ENCODE results near the gene EPC1. TPM values are rescaled to one million over a fixed set of nuclear protein-coding genes. Genes with fewer than 3 reads are reported as not detected.
"Not testable (repeated sequence)": the region's sequence is repeated elsewhere in the genome, so short reads cannot be mapped to it uniquely, and the experiment has no call there.

The EPC1 gene
- total RNA-seq (ENCODE audit: unreplicated experiment) = 31.0 TPM
- long read RNA-seq, partial matches to known transcripts = 5 of 8 reads
- long read RNA-seq, other reads (novel, unspliced or antisense) = 2 of 8 reads

- Mint-ChIP-seq H3K4me1 (ENCODE audit: unreplicated experiment) (peaks cover 19% of the 10 kb centered on the region), H3K36me3 (ENCODE audit: low read depth, unreplicated experiment) (peaks cover 6% of the 10 kb centered on the region), H3K27me3 (ENCODE audit: unreplicated experiment) (peaks cover 8% of the 10 kb centered on the region), H3K9me3 (ENCODE audit: unreplicated experiment) (no peaks in the 10 kb centered on the region), H3K27ac (ENCODE audit: unreplicated experiment) (peak within 1 kb of the TSS; percentile 98), H3K4me3 (ENCODE audit: unreplicated experiment) (peak within 1 kb of the TSS; percentile 96)
- peak; percentile 80 for DNase-seq (ENCODE audit: low spot score)
- TF ChIP-seq, protein P1, sequence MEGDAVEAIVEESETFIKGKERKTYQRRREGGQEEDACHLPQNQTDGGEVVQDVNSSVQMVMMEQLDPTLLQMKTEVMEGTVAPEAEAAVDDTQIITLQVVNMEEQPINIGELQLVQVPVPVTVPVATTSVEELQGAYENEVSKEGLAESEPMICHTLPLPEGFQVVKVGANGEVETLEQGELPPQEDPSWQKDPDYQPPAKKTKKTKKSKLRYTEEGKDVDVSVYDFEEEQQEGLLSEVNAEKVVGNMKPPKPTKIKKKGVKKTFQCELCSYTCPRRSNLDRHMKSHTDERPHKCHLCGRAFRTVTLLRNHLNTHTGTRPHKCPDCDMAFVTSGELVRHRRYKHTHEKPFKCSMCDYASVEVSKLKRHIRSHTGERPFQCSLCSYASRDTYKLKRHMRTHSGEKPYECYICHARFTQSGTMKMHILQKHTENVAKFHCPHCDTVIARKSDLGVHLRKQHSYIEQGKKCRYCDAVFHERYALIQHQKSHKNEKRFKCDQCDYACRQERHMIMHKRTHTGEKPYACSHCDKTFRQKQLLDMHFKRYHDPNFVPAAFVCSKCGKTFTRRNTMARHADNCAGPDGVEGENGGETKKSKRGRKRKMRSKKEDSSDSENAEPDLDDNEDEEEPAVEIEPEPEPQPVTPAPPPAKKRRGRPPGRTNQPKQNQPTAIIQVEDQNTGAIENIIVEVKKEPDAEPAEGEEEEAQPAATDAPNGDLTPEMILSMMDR (IDR thresholded peaks at IDR 0.05; ENCODE audit: unreplicated experiment) = no peak
Measured at GRCh38 chr10:32346551-32347362, at the start of gene EPC1. TSS of gene EPC1 (minus strand) at chr10:32347158. CDS start at chr10:32346915, 243 bp downstream.

DNA sequence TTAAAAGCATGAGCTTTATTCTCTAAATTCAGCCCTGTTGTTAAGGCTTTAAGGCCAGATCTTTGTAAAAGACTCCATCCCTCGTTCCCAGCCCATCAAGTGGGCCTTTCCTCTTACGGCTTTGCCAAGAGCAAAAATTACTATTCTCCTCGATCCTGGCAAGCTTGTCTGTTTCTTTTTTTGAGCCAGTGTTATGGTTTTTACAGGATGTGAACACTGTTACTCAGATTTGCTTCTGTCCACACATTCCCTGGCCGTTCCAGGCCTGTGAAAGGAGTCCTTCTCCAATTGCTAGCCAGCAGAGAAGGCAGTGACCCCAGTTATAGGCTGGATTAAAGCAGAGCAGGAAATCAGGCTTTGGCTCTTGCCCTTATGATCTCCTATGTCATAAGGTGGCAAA is 47.0 kb upstream of the EPC1 start:
- no peaks in the 10 kb centered on the region for H3K36me3 Mint-ChIP-seq (ENCODE audit: low read depth, unreplicated experiment)
- H3K27me3 Mint-ChIP-seq (ENCODE audit: unreplicated experiment) = peaks cover 2% of the 10 kb centered on the region
- no peak overlapping the region for H3K4me3 Mint-ChIP-seq (ENCODE audit: unreplicated experiment)
- H3K4me1 Mint-ChIP-seq (ENCODE audit: unreplicated experiment) = no peaks in the 10 kb centered on the region
- DNase-seq (ENCODE audit: low spot score) = no peak
- TF ChIP-seq, protein P1 (IDR thresholded peaks at IDR 0.05; ENCODE audit: unreplicated experiment) = no peak
- H3K9me3 Mint-ChIP-seq (ENCODE audit: unreplicated experiment) = no peaks in the 10 kb centered on the region
- H3K27ac Mint-ChIP-seq (ENCODE audit: unreplicated experiment) = no peak overlapping the region

GRCh38 chr10:32392284-32392683 is 45.3 kb upstream of the EPC1 start:
- not testable (repeated sequence) for H3K4me1 Mint-ChIP-seq (ENCODE audit: unreplicated experiment); H3K9me3 Mint-ChIP-seq (ENCODE audit: unreplicated experiment); DNase-seq (ENCODE audit: low spot score); H3K4me3 Mint-ChIP-seq (ENCODE audit: unreplicated experiment); H3K27me3 Mint-ChIP-seq (ENCODE audit: unreplicated experiment); H3K36me3 Mint-ChIP-seq (ENCODE audit: low read depth, unreplicated experiment); H3K27ac Mint-ChIP-seq (ENCODE audit: unreplicated experiment)

- Mint-ChIP-seq H3K9me3 (ENCODE audit: unreplicated experiment) (no peaks in the 10 kb centered on the region), H3K4me3 (ENCODE audit: unreplicated experiment) (no peak overlapping the region), H3K27ac (ENCODE audit: unreplicated experiment) (no peak overlapping the region), H3K27me3 (ENCODE audit: unreplicated experiment) (no peaks in the 10 kb centered on the region), H3K36me3 (ENCODE audit: low read depth, unreplicated experiment) (no peaks in the 10 kb centered on the region), H3K4me1 (ENCODE audit: unreplicated experiment) (no peaks in the 10 kb centered on the region)
- TF ChIP-seq, protein P1 (IDR thresholded peaks at IDR 0.05; ENCODE audit: unreplicated experiment) = no peak
- no peak for DNase-seq (ENCODE audit: low spot score)
Measured at GRCh38 chr10:32390193-32390592, 43.2 kb upstream of the EPC1 start.

DNA sequence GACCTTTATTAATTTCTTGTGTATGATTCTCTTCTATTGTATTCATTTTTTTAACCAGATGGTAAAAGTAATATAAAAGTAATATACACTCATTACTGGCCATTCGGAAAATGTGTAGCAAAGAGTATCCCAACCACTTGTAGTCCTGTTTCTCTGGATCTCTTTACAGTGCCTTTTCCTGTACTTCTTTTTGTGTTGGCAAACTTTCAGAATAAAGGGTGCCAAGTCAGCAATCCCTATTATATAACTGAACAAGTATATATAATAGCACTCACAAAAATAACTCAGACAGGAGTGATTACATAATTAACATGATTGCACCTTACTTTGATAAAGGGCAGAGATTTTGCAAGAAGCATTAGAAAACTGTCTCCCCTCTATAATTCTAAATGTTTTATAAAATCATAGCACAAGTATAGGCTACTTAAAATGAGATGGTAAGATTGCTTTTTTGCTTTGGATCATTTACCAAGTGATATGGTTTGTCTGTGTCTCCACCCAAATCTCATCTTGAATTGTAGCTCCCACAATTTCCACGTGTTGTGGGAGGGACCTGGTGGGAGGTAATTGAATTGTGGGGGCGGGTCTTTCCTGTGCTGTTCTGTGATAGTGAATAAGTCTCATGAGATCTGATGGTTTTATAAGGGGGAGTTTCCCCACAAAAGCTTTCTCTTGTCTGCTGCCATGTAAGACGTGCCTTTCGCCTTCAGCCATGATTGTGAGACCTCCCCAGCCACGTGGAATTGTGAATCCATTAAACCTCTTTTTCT is 41.5 kb upstream of the EPC1 start:
- Mint-ChIP-seq H3K4me1 (ENCODE audit: unreplicated experiment) (no peaks in the 10 kb centered on the region), H3K9me3 (ENCODE audit: unreplicated experiment) (no peaks in the 10 kb centered on the region), H3K27ac (ENCODE audit: unreplicated experiment) (no peak overlapping the region), H3K36me3 (ENCODE audit: low read depth, unreplicated experiment) (no peaks in the 10 kb centered on the region), H3K4me3 (ENCODE audit: unreplicated experiment) (no peak overlapping the region), H3K27me3 (ENCODE audit: unreplicated experiment) (no peaks in the 10 kb centered on the region)
- DNase-seq (ENCODE audit: low spot score) = no peak
- TF ChIP-seq, protein P1 (IDR thresholded peaks at IDR 0.05; ENCODE audit: unreplicated experiment) = no peak

All from endothelial cell (in vitro differentiated cells).